ENCODE data around the gene SPANXC.
"Not testable (repeated sequence)": the region's sequence is repeated elsewhere in the genome, so short reads cannot be mapped to it uniquely, and the experiment has no call there.

DNA sequence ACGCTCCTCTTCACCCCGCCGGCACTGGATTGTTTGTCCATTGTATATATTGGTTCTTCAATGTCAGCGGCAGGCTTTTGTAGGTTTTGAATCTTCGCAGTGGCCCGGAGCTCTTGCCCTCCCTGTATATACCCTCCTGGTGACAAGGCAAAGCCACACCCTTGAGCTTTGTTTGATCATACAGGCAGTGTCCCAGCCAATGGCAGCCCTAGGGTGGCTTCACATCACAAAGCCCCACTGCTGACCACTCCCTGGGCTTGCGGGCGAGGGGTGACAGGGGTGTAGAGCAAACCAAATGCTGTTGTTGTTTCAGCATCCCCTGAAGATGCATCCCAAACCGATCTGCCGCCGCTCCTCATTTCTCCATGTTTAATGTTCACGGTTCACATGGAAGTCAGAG is at the start of gene SPANXC:
- not testable (repeated sequence) for TF ChIP-seq ZNF234 (CRISPR knock-in tag; conservative IDR thresholded peaks at IDR 0.05); SKIL (CRISPR knock-in tag; IDR thresholded peaks at IDR 0.05; ENCODE audit: borderline replicate concordance); MAFF (IDR thresholded peaks at IDR 0.05; ENCODE audit: low read depth, low read length); TBL1XR1 (IDR thresholded peaks at IDR 0.05; ENCODE audit: borderline replicate concordance, low read length, partially characterized antibody); BHLHE40 (IDR thresholded peaks at IDR 0.05; ENCODE audit: low read length); KDM3A (CRISPR knock-in tag; IDR thresholded peaks at IDR 0.05; ENCODE audit: low read depth)
- TF ChIP-seq, protein P1, sequence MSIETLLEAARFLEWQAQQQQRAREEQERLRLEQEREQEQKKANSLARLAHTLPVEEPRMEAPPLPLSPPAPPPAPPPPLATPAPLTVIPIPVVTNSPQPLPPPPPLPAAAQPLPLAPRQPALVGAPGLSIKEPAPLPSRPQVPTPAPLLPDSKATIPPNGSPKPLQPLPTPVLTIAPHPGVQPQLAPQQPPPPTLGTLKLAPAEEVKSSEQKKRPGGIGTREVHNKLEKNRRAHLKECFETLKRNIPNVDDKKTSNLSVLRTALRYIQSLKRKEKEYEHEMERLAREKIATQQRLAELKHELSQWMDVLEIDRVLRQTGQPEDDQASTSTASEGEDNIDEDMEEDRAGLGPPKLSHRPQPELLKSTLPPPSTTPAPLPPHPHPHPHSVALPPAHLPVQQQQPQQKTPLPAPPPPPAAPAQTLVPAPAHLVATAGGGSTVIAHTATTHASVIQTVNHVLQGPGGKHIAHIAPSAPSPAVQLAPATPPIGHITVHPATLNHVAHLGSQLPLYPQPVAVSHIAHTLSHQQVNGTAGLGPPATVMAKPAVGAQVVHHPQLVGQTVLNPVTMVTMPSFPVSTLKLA (IDR thresholded peaks at IDR 0.05): not testable (repeated sequence)
